Left hindlimb (tissue), 1 donor: ENCODE data around the gene SLC12A4.

Experiments
- DNase-seq: peaks from one replicate; pipeline ENCODE4 v3.0.0-alpha.2; 2018

Gene SLC12A4

DNA sequence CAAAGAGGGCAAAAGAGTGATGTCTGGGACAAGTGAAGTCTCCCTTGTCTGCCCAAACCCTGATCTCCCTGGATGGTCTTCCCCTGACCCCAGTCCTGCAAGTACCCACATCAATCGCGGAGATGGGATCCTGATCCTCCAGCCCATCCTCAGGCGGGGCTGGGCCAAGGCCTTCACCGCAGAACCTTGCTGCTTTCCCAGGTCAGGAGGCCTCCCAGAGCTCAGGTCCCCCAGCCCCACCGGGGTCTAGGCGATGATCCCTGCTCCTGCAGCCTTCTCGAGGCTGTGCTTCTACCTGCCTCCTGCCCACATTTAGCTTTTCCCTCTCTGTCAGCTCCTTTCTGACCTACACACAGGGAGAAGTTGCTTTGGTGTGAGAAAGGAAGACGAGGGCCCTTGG, 6.3 kb downstream of the SLC12A4 start:
- no peak for DNase-seq

DNA sequence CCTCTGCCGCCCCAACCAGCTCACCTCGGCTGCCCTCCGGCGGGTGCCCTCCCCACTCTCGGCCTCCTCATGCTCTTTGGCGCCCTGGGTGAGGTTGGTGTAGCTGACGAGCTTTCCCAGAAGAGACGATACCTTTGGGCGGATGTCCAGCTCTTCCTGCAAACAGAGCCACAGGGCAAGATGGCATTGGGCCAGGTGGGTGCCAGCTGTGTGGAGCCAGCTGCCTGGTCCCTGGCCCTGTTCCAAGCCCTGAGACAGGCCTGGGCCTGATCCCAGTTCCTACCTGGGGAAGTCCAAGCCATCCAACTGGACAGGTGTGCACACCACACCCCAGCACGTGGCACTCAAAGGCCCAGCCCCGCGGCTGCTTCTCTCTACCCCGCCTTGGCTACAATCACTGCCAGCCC, 6.9 kb downstream of the SLC12A4 start:
- no peak for DNase-seq

DNA sequence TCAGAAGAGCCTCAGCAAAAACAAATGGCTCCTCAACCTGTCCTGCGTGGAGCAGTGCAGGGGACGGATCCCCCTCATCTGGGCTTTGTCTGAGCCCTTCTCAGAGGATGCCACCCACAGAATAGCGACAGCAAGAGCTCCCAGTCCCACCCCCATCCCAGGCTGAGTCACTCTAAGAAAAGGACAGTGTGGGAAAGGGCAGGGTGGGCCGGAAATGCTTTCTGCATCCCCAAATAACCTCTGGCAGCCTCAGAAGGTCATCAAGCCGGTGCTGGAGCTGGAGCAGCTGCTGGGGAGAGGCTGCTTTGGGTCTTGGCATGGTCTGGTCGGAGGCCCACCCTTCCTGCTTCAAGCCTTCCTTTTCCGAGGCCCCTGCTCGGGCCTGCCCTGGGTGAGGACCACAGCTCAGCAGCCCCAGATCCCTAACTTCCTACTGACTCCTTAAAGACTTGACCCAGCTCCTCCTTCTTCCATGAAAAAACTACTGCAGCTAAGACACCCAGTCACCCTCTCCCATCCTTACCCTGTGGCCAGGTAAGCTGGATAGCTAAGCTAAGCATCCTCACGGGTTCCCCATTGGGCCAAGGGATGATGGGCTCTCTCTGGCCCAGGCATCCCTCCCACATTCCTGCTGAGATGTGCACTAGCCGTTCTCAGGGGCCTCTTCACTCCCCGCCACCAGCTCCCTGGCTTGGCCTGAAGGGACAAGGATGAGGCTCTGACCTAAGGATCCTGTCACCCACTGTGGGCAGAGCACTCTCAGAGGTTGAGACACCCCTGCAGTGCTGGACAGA, 8.7 kb downstream of the SLC12A4 start:
- DNase-seq, result no peak

DNA sequence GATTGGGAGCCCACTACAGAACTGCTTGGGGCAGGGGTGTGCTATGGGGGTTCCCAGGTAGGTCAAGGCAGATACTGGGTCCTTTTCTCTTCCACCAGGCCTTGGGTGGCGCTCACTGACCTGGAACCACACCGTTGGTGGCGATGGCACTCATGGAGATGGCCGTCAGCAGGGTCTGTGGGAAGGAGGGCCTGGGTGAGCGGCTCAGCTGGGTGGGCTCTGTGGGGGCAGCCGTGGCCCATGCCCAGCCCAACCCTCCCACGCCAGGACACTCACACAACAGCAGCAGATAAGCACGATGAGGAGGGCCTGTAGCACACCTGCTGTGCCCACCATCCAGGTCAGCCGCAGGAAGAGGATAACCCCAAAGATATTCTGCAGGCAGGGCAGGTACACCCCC, 10.8 kb downstream of the SLC12A4 start:
- DNase-seq, result no peak

DNA sequence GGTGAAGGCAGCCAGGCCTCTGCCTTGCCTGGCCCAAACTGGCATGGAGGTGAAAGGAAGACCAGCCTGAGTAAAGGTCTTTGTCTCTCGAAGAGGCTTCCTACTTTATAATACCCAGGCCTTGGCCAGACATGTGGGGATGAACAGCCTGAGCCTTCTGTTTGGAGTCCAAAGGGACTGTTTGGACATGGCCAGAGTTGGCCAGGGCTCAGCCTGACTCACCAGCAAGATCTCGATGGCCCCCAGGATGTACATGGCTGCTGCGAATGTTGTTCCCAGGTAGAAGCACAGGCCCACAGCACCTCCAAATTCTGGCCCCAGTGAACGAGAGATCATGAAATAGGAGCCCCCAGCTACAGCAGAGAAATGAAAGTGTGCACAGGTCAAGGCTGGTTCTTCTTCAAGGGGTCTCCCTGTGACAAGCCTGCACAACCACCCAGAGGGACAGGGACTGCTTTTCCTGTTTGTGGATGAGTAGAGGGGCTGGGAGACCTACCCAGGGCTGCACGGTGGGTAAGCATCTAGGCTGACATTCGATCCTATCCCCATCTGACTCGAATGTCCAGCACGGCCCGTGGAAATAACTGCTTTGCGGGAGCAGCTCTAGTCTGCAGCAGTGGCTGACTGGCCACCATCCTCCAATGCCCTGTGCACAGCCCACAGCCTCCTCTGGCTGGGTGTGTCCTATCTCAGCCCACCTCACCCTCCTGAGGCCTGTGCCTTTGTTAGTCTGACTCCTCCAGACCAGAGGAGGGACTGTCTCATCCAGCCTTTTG, 13.8 kb downstream of the SLC12A4 start:
- DNase-seq, result no peak

GRCh38 chr16:67953641-67954375, 14.6 kb downstream of the SLC12A4 start:
- no peak for DNase-seq

GRCh38 chr16:67951485-67951884, 17.0 kb downstream of the SLC12A4 start:
- no peak for DNase-seq

DNA sequence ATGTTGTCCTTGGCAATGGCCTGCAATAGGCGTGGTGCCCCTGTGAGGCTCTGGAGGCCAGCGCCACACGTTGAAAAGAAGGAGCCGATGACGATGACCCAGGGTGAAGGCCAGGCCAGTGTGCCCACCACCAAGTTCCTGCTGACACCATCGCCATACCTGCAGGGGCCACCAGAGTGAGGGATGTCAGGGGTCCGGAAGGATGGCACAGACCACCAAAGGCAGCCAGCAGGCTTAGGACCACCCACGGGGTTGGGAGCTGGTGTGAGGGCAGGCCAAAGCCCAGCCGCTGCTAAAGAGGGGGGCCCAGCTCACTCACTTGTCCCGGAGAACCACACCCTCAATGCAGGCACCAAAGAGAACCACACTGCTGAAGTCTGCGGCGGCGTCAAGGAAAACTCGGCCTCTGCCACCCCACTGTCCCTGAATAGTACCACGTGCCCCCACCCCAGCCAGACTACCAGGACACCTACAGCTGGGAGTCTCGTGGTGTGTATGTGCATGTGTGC, 18.0 kb downstream of the SLC12A4 start:
- DNase-seq, result no peak

GRCh38 chr16:67949645-67950044, 18.8 kb downstream of the SLC12A4 start:
- DNase-seq, result no peak

- no peak for DNase-seq
Measured at GRCh38 chr16:67948015-67948414, 20.4 kb downstream of the SLC12A4 start.

- no peak for DNase-seq
Measured at GRCh38 chr16:67946966-67947558, 21.4 kb downstream of the SLC12A4 start.

DNA sequence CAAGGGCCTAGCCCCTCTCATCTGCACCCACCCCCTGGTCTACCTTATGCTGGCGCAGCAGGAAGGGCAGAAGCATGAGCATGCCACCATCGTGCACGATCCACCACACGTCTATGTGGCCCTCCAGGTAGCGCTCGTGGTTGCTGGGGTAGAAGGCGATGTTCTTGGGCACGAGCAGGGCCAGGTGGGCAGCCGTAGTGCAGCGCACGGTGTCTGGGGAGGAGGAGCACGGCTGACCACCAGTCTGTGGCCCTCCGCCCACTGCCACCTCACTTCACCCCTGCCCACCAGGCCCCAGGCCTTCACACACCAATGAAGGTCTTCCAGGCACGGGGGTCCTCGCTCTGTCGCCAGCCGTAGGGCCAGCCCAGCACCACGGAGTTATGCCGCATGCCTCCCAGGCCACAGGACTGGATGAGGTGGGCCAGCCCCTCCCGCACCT, 22.3 kb downstream of the SLC12A4 start:
- no peak for DNase-seq

GRCh38 chr16:67945392-67945933, 23.0 kb downstream of the SLC12A4 start:
- DNase-seq, result no peak

DNA sequence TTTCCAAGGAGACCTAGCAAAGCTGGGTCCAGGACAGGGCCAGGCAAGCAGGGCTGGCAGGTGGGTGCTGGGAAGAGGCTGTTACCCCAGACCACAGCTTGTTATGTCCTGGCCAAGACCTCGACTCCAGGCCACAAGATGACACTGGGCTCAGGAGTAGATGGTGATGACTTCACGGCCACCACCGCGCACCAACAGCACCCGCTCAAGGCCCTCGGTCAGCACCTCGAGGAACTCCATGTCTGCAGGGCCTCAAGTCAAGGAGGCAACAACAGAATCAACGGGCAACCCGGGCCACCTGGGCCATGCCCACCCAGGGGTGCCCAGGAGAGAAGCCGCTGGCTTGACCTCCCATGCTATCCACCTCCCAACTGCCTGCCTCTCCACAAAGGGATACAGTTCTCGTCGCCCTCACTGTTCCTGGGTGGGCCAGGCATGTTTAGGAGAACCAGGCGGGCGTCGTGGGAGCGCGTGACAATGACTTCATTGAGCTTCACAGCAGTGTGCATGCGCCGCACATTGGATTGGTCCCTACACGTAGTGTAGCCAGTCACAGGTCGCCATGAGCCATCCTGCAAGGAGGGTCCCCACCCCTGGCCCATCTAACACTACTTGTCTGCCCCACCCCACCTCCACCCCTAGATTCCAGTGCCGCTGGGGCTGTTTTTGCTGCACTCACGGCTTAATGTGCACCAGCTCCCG, 23.6 kb downstream of the SLC12A4 start:
- DNase-seq, result no peak

DNA sequence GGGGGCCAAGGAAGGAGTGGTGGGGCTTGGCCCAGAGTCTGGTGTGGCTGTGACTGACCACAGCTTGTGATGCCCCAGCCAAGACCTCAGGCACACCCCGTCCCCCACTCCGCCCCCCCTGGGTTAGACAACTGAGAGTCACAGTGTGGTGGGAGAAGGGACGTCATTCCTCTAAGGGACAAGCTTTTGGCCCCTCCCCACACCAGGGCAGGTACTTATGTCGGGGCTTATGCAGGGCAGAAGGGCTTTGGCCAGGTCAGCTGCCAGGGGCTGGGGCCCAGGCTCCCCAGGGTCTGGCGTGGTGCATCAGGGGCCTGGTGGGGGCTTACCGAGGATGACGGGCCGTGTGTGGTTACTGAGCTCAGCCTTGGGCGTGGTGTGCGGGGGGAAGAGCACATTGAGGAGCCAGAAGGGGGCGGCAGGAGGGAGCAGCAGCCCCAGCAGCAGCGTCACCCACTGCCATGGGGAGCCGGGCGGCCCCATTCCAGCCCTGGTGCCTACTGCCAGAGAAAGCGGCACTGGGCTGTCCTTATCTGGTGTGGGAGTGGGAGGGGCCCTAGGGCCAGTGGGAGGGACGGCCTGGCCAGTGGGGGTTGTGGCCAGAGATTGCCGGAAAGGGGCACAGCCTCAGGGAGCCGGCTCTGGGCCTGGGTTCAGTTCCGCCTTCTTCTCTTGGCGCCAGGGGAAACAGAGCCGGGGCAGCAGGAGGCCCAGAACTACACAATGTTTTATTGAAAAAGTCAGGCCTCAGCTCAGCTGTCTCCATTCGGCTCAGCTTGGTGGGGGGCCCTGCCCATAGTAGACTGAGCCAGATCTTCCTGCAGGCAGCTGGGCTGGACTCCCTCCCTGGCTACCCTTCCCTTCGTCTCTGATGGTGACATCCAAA, 24.6 kb downstream of the SLC12A4 start, which contains the start of gene LCAT:
LCAT (minus strand) TSS at position 502 of the 886 bp plus-strand sequence; CDS start at position 483, 19 bp downstream.
- DNase-seq, result no peak

- no peak for DNase-seq
Measured at GRCh38 chr16:67943256-67943618, 25.2 kb downstream of the SLC12A4 start.

GRCh38 chr16:67942510-67943255, 25.8 kb downstream of the SLC12A4 start:
- DNase-seq, result no peak

DNA sequence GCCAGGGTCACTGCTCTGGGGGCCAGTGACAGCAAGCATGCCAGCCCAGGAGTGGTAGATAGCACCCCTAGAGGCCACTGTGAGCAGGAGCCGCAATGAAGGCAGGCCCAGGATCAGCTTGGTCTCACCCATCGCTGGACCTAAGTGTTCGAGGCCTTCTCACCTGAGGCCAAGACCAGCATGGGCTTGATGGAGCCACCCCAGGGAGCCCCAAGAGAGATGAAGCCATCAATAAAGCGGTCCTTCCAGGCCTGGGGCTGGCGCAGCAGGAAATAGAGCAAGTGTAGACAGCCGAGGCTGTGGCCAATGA, 26.3 kb downstream of the SLC12A4 start:
- no peak for DNase-seq

- DNase-seq, result no peak
Measured at GRCh38 chr16:67941469-67942199, 26.8 kb downstream of the SLC12A4 start.
